HL-60 (cell line): ENCODE measurements around the gene RAB5IF.

Source experiments
- POLR2AphosphoS5 ChIP-seq: IDR thresholded peaks from 2 replicates; pipeline ENCODE4 v1.6.1; 2012; ENCODE audit warnings: low read depth
- SPI1 ChIP-seq: IDR thresholded peaks from 2 replicates; pipeline ENCODE4 v1.6.1; 2012; ENCODE audit warnings: low read depth, mild to moderate bottlenecking, borderline replicate concordance
- TF ChIP-seq, protein P1 (sequence below): IDR thresholded peaks from one replicate; pipeline ENCODE4 v1.5.1; 2011; ENCODE audit warnings: low read length, control low read depth, inconsistent platforms; ENCODE audit not compliant: insufficient read depth
- TF ChIP-seq, protein P2 (sequence below): IDR thresholded peaks from 2 replicates; pipeline ENCODE4 v1.6.1; 2012; ENCODE audit warnings: low read depth; ENCODE audit not compliant: insufficient replicate concordance

- TF ChIP-seq POLR2AphosphoS5 (no peak), SPI1 (no peak)
- TF ChIP-seq, protein P1, sequence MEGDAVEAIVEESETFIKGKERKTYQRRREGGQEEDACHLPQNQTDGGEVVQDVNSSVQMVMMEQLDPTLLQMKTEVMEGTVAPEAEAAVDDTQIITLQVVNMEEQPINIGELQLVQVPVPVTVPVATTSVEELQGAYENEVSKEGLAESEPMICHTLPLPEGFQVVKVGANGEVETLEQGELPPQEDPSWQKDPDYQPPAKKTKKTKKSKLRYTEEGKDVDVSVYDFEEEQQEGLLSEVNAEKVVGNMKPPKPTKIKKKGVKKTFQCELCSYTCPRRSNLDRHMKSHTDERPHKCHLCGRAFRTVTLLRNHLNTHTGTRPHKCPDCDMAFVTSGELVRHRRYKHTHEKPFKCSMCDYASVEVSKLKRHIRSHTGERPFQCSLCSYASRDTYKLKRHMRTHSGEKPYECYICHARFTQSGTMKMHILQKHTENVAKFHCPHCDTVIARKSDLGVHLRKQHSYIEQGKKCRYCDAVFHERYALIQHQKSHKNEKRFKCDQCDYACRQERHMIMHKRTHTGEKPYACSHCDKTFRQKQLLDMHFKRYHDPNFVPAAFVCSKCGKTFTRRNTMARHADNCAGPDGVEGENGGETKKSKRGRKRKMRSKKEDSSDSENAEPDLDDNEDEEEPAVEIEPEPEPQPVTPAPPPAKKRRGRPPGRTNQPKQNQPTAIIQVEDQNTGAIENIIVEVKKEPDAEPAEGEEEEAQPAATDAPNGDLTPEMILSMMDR, result no peak
- TF ChIP-seq, protein P2, sequence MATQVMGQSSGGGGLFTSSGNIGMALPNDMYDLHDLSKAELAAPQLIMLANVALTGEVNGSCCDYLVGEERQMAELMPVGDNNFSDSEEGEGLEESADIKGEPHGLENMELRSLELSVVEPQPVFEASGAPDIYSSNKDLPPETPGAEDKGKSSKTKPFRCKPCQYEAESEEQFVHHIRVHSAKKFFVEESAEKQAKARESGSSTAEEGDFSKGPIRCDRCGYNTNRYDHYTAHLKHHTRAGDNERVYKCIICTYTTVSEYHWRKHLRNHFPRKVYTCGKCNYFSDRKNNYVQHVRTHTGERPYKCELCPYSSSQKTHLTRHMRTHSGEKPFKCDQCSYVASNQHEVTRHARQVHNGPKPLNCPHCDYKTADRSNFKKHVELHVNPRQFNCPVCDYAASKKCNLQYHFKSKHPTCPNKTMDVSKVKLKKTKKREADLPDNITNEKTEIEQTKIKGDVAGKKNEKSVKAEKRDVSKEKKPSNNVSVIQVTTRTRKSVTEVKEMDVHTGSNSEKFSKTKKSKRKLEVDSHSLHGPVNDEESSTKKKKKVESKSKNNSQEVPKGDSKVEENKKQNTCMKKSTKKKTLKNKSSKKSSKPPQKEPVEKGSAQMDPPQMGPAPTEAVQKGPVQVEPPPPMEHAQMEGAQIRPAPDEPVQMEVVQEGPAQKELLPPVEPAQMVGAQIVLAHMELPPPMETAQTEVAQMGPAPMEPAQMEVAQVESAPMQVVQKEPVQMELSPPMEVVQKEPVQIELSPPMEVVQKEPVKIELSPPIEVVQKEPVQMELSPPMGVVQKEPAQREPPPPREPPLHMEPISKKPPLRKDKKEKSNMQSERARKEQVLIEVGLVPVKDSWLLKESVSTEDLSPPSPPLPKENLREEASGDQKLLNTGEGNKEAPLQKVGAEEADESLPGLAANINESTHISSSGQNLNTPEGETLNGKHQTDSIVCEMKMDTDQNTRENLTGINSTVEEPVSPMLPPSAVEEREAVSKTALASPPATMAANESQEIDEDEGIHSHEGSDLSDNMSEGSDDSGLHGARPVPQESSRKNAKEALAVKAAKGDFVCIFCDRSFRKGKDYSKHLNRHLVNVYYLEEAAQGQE, result no peak
Observed at GRCh38 chr20:36646678-36647077, 41.1 kb downstream of the RAB5IF start.
